Measurements from ENCODE around the gene TMED7.
"Not testable (repeated sequence)": the region's sequence is repeated elsewhere in the genome, so short reads cannot be mapped to it uniquely, and the experiment has no call there.

TMED7 gene

GRCh38 chr5:115625579-115626444, at the start of gene TMED7:
TSS of gene TMED7 (minus strand) at chr5:115626036. CDS start at chr5:115625792, 244 bp downstream.
- DNase-seq: peak; percentile 96

- not testable (repeated sequence) for DNase-seq
These were observed 48.9 kb upstream of the TMED7 start for GRCh38 chr5:115674782-115675181.

- DNase-seq: no peak
These were observed 47.8 kb upstream of the TMED7 start for GRCh38 chr5:115673596-115673995.

- DNase-seq: no peak
These were observed 46.1 kb upstream of the TMED7 start for GRCh38 chr5:115671939-115672338.

- no peak for DNase-seq
These were observed 40.2 kb upstream of the TMED7 start for GRCh38 chr5:115666023-115666422.

GRCh38 chr5:115661563-115661962, 35.7 kb upstream of the TMED7 start:
- no peak for DNase-seq

- no peak for DNase-seq
These were observed 35.3 kb upstream of the TMED7 start for GRCh38 chr5:115661101-115661500.

GRCh38 chr5:115657881-115658233, 32.0 kb upstream of the TMED7 start:
- no peak for DNase-seq

GRCh38 chr5:115657125-115657880, 31.5 kb upstream of the TMED7 start:
- DNase-seq: no peak

- DNase-seq: no peak
These were observed 30.6 kb upstream of the TMED7 start for GRCh38 chr5:115656404-115656803.

- no peak for DNase-seq
These were observed 30.2 kb upstream of the TMED7 start for GRCh38 chr5:115655994-115656393.

- no peak for DNase-seq
These were observed 23.7 kb upstream of the TMED7 start for GRCh38 chr5:115649541-115649940.

GRCh38 chr5:115648056-115648455, 22.2 kb upstream of the TMED7 start:
- DNase-seq: no peak

- not testable (repeated sequence) for DNase-seq
These were observed 19.6 kb upstream of the TMED7 start for GRCh38 chr5:115645386-115645785.

- no peak for DNase-seq
These were observed 18.2 kb upstream of the TMED7 start for GRCh38 chr5:115644046-115644445.

- DNase-seq: no peak
These were observed 16.1 kb upstream of the TMED7 start for GRCh38 chr5:115641948-115642347.

- no peak for DNase-seq
These were observed 14.4 kb upstream of the TMED7 start for GRCh38 chr5:115640274-115640673.

GRCh38 chr5:115639377-115639776, 13.5 kb upstream of the TMED7 start:
- no peak for DNase-seq

GRCh38 chr5:115637507-115637906, 11.7 kb upstream of the TMED7 start:
- DNase-seq: no peak

GRCh38 chr5:115636008-115636407, 10.2 kb upstream of the TMED7 start:
- no peak for DNase-seq

- DNase-seq: peak; percentile 73
These were observed 8.7 kb upstream of the TMED7 start for GRCh38 chr5:115634343-115635132.

- no peak for DNase-seq
These were observed 4.1 kb upstream of the TMED7 start for GRCh38 chr5:115629903-115630302.

- no peak for DNase-seq
These were observed 1.5 kb upstream of the TMED7 start for GRCh38 chr5:115627295-115627865.

All from NCI-H1436 (cell line).